GM18868 (cell line): ENCODE results near the gene PPM1M.

Source experiments
- ATAC-seq: cut with Tn5 transposase; IDR thresholded peaks from one replicate; pipeline ENCODE4 v1.9.1; 2021; ENCODE audit warnings: mild to moderate bottlenecking, moderate library complexity; ENCODE audit not compliant: unreplicated experiment

The PPM1M gene

DNA sequence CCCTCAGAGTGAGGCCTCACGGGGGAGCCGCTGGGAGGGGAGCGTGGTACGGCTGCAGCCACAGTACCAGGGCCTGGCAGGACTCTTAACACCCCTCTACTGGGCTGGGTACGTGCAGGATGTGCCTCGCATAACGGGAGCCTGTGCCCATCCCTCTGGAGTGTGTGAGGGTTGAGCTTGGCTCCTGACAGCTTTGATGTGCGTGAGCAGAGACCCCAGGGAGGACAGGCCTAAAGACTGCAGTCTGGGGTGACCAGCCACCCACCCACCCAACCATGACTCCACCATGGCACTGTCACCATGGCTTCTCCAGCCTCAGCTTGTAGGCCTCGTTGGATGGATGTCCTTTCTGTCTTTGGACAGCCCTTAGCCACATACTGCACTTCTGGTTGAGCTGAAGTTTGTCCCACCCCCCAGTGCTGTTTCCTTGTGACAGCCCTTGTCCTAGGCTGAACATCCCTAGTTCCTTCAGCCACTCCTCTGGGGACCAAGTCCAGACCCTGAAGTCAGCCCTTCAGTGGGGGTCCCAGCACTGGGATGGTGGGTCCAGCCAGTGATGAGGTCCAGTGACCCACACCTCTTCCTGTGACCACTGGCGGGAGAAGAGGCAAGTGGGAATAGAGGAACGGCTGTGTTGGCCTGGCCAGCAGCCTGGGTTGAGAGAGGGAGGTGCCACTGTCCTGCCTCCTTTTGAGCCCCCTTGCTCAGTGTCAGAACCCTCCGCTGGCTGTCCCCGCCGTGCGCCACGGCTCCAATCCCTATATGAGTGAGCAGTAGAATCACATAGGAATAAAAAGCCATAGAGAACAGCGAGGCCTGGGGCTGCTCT, 48.1 kb downstream of the PPM1M start:
- ATAC-seq, result no peak

GRCh38 chr3:52294320-52295150, 49.0 kb downstream of the PPM1M start:
- ATAC-seq, result no peak

DNA sequence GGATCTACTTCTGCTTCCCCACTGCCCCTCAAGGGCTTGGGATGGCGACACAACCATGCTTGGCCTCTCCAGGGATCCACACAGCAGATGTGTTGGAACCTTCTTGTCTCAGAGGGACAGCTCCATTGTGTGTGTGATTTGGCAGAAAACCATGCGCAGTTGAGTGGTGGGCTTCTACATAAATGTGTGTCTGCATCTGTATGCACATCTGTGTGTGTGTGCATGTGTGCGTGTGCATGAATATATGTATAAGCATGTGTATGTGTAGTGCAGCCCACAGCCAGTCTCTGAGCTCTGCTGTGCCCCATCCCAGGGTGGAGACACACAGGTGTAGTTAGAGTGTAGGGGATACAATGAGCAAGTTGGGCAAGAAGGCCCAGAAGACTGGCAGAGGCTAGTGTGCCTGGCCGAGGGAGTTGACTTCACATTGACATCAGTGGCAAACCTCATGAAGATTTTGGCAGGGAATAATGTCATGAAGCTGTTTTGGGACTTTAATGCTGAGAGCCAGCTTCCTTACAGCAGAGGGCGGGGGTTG, 50.2 kb downstream of the PPM1M start:
- ATAC-seq, result no peak

DNA sequence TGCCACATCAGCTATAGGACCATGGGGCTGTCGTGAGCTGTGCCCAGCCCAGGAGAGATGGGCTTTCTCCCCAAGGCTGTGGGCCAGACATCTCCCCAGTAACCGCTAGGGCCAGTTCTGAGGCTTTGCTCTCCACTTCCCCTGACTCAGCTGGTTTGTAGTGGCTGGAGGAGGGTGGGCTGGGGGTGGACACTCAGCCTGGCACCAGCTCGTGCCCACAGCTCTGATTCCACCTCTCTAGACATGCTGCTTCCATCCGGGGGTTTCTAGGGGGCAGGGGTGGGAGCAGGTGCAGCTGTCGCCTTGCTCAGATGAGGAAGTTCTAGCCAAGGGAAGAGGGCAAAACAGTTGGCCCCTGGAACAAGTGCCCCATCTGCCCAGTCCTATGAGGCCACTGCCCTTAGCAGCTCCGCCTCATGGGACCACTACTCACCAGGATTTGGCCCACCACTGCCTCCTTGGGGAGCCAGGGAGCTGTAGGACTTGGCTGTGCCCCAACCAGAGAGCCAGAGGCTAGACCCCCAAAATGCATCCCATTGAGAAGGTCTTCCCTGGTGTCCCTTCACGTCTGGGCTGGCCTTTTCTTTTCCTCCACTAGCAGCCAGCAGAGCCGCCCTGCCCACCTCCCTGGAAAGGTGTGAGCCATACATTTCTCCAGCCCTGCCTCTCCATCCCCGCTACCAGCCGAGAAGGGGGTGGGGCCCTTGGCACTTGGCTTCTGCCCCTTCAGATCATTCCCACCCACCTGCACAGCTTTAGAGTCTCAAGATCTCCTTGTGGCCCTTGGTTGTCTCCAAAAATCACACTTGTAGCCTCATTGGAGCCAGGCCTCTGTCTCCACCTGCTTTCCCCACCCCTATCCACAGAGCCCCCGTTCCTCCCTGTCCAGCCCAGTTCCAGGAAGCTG, 51.9 kb downstream of the PPM1M start:
- ATAC-seq, result no peak

DNA sequence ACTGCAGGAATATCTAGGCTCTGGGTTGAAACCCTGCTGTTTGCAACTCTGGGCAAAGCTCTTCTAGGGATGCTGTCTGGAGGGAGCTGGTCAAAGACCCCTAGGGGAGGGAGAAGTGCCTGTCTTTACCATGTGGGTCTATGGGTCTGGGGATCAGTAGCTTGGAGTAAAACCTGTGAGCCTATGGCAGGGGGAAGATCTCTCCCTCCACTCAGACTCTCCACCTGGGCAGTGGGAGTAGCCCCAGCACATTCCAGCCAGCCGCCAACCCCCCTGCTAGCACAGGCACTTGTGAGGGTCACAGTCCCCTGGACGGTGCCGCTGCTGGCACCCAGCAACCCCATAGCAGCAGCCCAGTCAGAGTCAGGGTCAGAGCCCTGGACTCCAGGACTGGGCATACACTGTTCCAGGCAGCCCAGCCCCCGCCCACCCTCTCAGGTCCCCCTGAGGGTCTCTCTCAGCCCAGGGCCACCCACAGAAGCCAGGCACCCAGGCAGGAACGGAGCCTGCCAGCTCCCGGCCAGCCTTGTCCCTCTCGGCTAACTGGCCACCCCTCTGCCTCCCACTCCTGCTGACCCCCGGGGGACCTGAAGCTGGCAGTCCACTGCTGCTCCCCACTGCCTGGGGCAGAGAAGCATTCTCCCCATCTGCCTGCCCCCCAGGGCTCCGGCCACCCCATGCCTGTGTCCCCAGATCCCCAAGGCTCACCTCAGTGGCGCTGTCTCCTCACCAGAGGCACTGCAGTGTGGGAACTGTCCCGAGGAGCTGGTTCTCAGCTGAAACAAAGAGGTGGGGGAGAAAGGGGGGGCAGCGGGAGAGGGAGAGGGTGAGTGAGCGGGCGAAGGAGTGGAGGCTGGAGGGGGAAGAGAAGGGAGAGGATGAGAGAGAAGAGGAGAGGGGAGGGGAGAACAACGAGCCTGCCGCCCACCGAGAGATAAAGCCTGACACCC, 52.9 kb downstream of the PPM1M start:
- ATAC-seq, result no peak

GRCh38 chr3:52299247-52299878, 53.8 kb downstream of the PPM1M start:
- ATAC-seq, result no peak
